NCI-H2196 treated with DMSO at 0.1 percent for 48 hours (cell line): ENCODE results near the gene UTP11.
A peak's percentile ranks its signal among the peaks of the same experiment; 100 is the strongest.

Experiments
- DNase-seq: peaks from one replicate; lab custom pipeline; 2025; ENCODE audit not compliant: unreplicated experiment; lab: John Stamatoyannopoulos, UW

The UTP11 gene

GRCh38 chr1:38045401-38046332 lies 33.1 kb downstream of the UTP11 start:
- no peak for DNase-seq

GRCh38 chr1:38046333-38046883 lies 33.9 kb downstream of the UTP11 start, which contains the start of gene POU3F1:
TSS of gene POU3F1 (minus strand) at chr1:38046793. CDS start at chr1:38046743, 50 bp downstream.
- DNase-seq: no peak

GRCh38 chr1:38046884-38047602 lies 34.5 kb downstream of the UTP11 start:
- peak; percentile 76 for DNase-seq

GRCh38 chr1:38047603-38048141 lies 35.1 kb downstream of the UTP11 start:
- no peak for DNase-seq

- DNase-seq: no peak
Observed at GRCh38 chr1:38050397-38051078, 38.0 kb downstream of the UTP11 start.

- no peak for DNase-seq
Observed at GRCh38 chr1:38051079-38051543, 38.6 kb downstream of the UTP11 start.

GRCh38 chr1:38052750-38053415 lies 40.3 kb downstream of the UTP11 start:
- no peak for DNase-seq

- no peak for DNase-seq
Observed at GRCh38 chr1:38053416-38054091, 41.0 kb downstream of the UTP11 start.

- DNase-seq: no peak
Observed at GRCh38 chr1:38055398-38055797, 42.9 kb downstream of the UTP11 start.

- no peak for DNase-seq
Observed at GRCh38 chr1:38055965-38056364, 43.4 kb downstream of the UTP11 start.

GRCh38 chr1:38059635-38060250 lies 47.2 kb downstream of the UTP11 start:
- DNase-seq: no peak

GRCh38 chr1:38060498-38060897 lies 48.0 kb downstream of the UTP11 start:
- DNase-seq: no peak

- no peak for DNase-seq
Observed at GRCh38 chr1:38061290-38061689, 48.8 kb downstream of the UTP11 start.

- DNase-seq: no peak
Observed at GRCh38 chr1:38061883-38062328, 49.4 kb downstream of the UTP11 start.

GRCh38 chr1:38062361-38063288 lies 50.1 kb downstream of the UTP11 start:
- no peak for DNase-seq

- no peak for DNase-seq
Observed at GRCh38 chr1:38063616-38064015, 51.1 kb downstream of the UTP11 start.

- no peak for DNase-seq
Observed at GRCh38 chr1:38064197-38064903, 51.8 kb downstream of the UTP11 start.
